Sigmoid colon (tissue), 4 donors: ENCODE measurements around the gene DIP2C.

ENCODE experiments used
- EP300 ChIP-seq, 4 donors: sonication (generic); formaldehyde crosslinking; IDR thresholded peaks; one replicate each; pipeline ENCODE4 v1.6.1; 2017; ENCODE audit warnings: antibody characterized with exemption in 4 of 4
- POLR2A ChIP-seq, 2 donors: fragments of 450-650 bp; IDR thresholded peaks; one replicate each; pipeline ENCODE4 v1.6.1; 2016; ENCODE audit warnings: antibody characterized with exemption in 2 of 2, mild to moderate bottlenecking in 2 of 2, moderate library complexity in 2 of 2
- POLR2AphosphoS5 ChIP-seq, 4 donors: sonication (generic); formaldehyde crosslinking; IDR thresholded peaks; one replicate each; pipeline ENCODE4 v1.6.1; 2017; ENCODE audit warnings: antibody characterized with exemption in 4 of 4
- TF ChIP-seq, protein P1 (sequence below), 4 experiments: fragments of 450-650 bp in 3 of 4; fragments of 200-600 bp in 1 of 4; IDR thresholded peaks; one replicate each; pipeline ENCODE4 v1.5.1; 2016 to 2019; ENCODE audit warnings: antibody characterized with exemption in 4 of 4, mild to moderate bottlenecking in 3 of 4, moderate library complexity in 2 of 4

DNA sequence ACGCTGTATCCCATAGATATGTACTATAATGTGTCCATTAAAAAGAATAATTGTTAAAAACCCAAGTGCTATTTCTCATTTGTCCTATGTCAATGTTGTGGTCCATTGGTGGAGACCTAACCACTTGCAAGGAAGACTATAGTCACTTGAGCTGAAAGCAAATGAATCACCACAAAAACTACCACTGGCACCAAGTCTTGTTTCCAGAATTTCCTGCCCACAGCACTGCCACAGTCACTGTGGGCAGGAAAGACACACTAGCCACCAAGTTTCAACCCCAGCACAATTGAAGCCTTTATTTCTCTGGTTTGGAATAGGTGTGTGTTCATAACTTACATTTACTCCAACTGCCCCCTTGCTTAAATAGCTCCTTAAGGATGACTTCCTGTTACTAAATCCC lies 12.4 kb downstream of the DIP2C start:
- TF ChIP-seq, protein P1, sequence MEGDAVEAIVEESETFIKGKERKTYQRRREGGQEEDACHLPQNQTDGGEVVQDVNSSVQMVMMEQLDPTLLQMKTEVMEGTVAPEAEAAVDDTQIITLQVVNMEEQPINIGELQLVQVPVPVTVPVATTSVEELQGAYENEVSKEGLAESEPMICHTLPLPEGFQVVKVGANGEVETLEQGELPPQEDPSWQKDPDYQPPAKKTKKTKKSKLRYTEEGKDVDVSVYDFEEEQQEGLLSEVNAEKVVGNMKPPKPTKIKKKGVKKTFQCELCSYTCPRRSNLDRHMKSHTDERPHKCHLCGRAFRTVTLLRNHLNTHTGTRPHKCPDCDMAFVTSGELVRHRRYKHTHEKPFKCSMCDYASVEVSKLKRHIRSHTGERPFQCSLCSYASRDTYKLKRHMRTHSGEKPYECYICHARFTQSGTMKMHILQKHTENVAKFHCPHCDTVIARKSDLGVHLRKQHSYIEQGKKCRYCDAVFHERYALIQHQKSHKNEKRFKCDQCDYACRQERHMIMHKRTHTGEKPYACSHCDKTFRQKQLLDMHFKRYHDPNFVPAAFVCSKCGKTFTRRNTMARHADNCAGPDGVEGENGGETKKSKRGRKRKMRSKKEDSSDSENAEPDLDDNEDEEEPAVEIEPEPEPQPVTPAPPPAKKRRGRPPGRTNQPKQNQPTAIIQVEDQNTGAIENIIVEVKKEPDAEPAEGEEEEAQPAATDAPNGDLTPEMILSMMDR (IDR thresholded peaks at IDR 0.05), result no peak
- TF ChIP-seq POLR2AphosphoS5 (IDR thresholded peaks at IDR 0.05) (no peak), POLR2A (IDR thresholded peaks at IDR 0.05) (no peak), EP300 (IDR thresholded peaks at IDR 0.05) (no peak)
